Spinal cord (tissue), 10 donors: ENCODE data around the gene EXOSC2. TPM values are rescaled to one million over a fixed set of nuclear protein-coding genes. Genes with fewer than 3 reads are reported as not detected.

Experiments used
- DNase-seq, 6 donors: peaks; one replicate each; pipeline versions ENCODE4 v3.0.0 to v3.0.0-alpha.2; 2013 to 2015; ENCODE audit warnings: low spot score in 6 of 6, low read depth in 4 of 6
- H3K27ac ChIP-seq: one replicate; pipeline ENCODE4 v1.5.1; 2013; ENCODE audit warnings: low read depth, low read length, control low read depth
- H3K27me3 ChIP-seq: one replicate; pipeline ENCODE4 v1.6.1; 2013; ENCODE audit warnings: low read length; ENCODE audit not compliant: control insufficient read depth, insufficient read depth
- H3K36me3 ChIP-seq: one replicate; pipeline ENCODE4 v1.6.1; 2013; ENCODE audit warnings: low read length; ENCODE audit not compliant: control insufficient read depth, insufficient read depth
- H3K4me1 ChIP-seq: one replicate; pipeline ENCODE4 v1.6.1; 2013; ENCODE audit warnings: low read length; ENCODE audit not compliant: control insufficient read depth, insufficient read depth
- H3K4me3 ChIP-seq: one replicate; pipeline ENCODE4 v1.5.1; 2013; ENCODE audit warnings: low read depth, low read length, control low read depth
- H3K9me3 ChIP-seq: one replicate; pipeline ENCODE4 v1.6.1; 2013; ENCODE audit warnings: low read length; ENCODE audit not compliant: control insufficient read depth, insufficient read depth
- WGBS: methylation state at CpG from one replicate; pipeline ENCODE4 v1.1.5; 2013; ENCODE audit warnings: missing lambda C conversion rate; ENCODE audit not compliant: insufficient coverage; 5-methylcytosine and 5-hydroxymethylcytosine counted together
- polyA plus RNA-seq, 2 donors: library from polyadenylated mRNA; unstranded; fragments of 120-200 nt; gene quantifications; one replicate each; pipeline ENCODE4 v1.2.1, GENCODE V29; 2013; ENCODE audit not compliant: insufficient read length in 2 of 2
- small RNA-seq: library from RNA; depleted of rRNA; stranded (forward); fragments of <200 nt; gene quantifications from one replicate; pipeline ENCODE3, GENCODE V24; 2014; ENCODE audit warnings: low replicate concordance
- total RNA-seq, 2 donors: library from RNA; depleted of rRNA in 1 of 2; stranded (reverse); fragments of 120-200 nt in 1 of 2; fragments of >200 nt in 1 of 2; gene quantifications; one replicate each; pipeline versions ENCODE4 v1.2.3 to v1.2.4, GENCODE V29; 2013 to 2014
- donor health status: healthy.

The EXOSC2 gene
- total and polyA plus RNA-seq, 4 donors: 26.7 to 46.1 (median 32.4) TPM

DNA sequence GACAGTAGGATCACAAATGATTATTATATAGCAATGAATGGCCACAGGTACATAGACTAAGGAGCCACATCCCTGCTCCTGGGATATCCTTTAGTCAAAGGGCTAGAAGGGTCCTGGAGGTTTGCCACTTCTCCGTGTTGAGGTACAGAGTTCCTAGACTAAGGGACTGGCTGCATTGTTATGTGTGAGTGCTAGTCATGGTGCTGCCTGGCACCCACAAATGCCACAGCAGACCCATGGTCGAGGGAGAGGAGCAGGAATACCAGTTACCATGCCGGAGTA, 47.4 kb downstream of the EXOSC2 start:
- WGBS: 97% methylated on average over 3 of the region's 3 CpGs
- no peak for DNase-seq
- Histone ChIP-seq H3K9me3 (no peaks in the 10 kb centered on the region), H3K27me3 (no peaks in the 10 kb centered on the region), H3K4me1 (no peaks in the 10 kb centered on the region), H3K36me3 (no peaks in the 10 kb centered on the region), H3K27ac (no peak overlapping the region), H3K4me3 (no peak overlapping the region)

DNA sequence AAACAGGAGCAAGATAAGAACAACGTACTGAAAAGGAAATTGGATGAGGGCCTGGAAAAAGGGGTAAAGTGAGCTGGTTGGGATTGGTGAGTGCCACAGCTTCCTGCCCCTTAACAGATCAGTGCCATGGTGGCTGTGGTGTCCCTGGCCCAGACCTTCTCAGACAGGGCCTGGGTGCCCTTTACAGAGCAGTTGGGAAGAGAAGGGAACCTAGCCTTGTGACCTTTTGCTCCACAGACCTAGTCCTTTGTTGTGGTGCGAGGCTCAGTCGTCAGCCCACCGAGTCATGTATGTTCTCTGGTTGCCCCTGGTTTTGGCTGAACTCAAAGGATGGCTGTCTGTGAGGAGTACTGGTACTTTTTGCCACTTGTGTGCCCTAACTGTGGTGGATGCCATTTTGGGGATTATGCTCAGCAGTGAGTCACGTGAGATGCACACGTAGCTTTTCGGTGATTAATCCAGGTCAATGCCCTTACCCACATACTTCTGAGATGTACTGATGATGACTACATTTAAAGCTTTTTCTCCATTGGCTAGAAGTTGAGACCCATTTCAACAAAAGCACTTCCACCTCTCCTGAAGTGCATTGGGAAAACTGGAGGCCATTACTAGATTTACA, 48.4 kb downstream of the EXOSC2 start:
- Histone ChIP-seq H3K27ac (no peak overlapping the region), H3K4me1 (no peaks in the 10 kb centered on the region), H3K36me3 (no peaks in the 10 kb centered on the region), H3K4me3 (no peak overlapping the region), H3K9me3 (no peaks in the 10 kb centered on the region), H3K27me3 (no peaks in the 10 kb centered on the region)
- DNase-seq: no peak
- 94% methylated on average over 3 of the region's 7 CpGs for WGBS

DNA sequence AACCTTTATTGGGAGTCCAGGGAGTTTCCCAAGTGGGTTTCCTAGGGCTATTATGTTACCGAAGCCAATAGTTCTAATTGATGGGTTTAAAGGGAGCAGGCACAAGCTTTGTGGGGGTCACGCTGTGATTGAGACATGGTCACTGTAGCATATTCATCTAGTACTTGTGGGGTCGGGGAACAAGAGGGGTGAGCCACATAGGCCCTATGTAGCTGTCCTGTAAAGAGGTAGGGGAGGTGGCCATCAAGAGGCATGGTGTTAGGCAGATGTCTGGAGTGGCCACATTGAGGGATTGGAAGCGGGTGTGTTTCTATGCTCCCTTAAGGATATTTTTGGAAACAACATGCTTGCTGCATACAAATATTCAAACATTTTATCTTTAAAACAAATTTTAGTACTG, 50.1 kb downstream of the EXOSC2 start:
- WGBS: 73% methylated on average over 3 of the region's 4 CpGs
- H3K4me1 ChIP-seq: no peaks in the 10 kb centered on the region
- H3K4me3 ChIP-seq: no peak overlapping the region
- DNase-seq: no peak
- no peak overlapping the region for H3K27ac ChIP-seq
- H3K36me3 ChIP-seq: no peaks in the 10 kb centered on the region
- no peaks in the 10 kb centered on the region for H3K27me3 ChIP-seq
- no peaks in the 10 kb centered on the region for H3K9me3 ChIP-seq

DNA sequence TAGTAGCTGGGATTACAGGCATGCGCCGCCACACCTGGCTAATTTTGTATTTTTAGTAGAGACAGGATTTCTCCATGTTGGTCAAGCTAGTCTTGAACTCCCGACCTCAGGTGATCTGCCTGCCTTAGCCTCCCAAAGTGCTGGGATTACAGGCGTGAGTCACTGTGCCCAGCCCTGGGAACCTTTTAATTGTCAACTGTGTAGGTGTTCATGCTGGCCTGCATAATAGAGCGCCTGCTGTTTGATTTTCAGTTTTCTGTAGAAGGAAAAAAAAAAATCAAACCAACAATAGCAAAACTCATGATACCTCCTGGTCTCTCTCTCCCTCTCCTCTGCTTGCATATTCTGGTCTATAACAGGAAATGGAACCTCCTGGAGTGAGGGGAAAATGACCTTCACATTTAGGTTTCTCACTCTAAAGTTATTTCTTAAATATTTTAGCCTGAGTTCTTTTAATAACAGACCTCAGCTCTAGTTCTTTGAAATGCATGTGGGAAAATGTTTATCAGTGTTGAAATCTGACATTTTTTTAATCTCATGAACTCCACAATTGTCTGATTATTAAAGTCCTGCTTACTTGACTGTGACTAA, 51.7 kb downstream of the EXOSC2 start:
- Histone ChIP-seq H3K4me3 (no peak overlapping the region), H3K27me3 (no peaks in the 10 kb centered on the region), H3K27ac (no peak overlapping the region), H3K4me1 (no peaks in the 10 kb centered on the region), H3K9me3 (no peaks in the 10 kb centered on the region), H3K36me3 (no peaks in the 10 kb centered on the region)
- no peak for DNase-seq
- no CpG with 5 or more reads among the region's 5 CpGs for WGBS

DNA sequence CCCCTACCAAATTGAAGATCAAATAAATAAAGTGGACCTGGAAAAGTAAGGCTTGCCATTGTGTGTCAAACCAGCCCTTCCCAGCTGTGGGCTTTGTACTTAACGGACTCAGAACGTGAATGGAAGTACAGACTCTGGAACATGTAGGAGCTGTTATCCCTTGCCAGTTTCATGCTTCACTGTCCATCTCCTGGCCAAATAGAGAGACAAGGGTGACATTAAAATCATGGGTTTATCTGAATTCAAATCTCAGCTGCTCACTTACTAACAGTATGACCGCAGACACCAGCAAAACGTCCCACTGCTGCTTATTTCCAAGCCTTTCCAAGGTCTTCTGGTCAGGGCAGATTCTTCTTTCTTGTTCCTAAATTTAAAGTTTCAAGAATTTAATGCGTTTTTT, 52.2 kb downstream of the EXOSC2 start:
- no peak for DNase-seq
- Histone ChIP-seq H3K4me3 (no peak overlapping the region), H3K27me3 (no peaks in the 10 kb centered on the region), H3K27ac (no peak overlapping the region), H3K36me3 (no peaks in the 10 kb centered on the region), H3K9me3 (no peaks in the 10 kb centered on the region), H3K4me1 (no peaks in the 10 kb centered on the region)
- 18% methylated on average over 2 of the region's 5 CpGs for WGBS

DNA sequence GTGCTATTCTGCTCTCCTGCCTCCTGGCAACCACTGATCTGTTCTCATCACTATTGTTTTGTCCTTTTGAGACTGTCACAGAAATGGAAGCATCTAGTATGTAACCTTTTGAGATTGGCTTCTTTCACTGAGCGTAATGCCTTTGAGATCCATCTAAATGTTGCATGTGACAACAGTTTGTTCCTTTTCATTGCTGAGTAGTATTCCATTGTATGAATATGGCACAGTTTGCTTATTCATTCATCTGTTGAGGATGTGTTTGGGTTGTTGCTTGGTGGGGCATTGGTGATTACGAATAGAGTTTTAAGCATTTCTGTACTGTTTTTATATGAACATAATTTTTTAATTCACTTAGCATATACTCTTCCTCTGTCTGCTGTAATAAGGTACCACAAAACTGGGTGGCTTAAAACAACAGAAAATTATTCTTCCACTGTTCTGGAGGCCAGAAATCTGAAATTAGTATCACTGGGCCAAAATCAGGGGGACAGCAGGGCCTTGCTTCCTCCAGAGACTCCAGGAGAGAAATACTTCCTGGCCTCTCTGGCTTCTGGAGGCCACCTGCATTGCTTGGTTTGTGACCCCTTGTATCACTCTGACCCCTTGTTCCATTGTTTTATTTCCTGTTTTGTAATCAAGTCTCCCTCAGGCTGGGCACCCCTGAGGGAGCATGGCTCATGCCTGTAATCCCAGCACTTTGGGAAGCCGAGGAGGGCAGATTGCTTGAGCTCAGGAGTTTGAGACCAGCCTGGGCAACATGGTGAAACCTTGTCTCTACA, 53.0 kb downstream of the EXOSC2 start:
- Histone ChIP-seq H3K36me3 (no peaks in the 10 kb centered on the region), H3K27ac (no peak overlapping the region), H3K9me3 (no peaks in the 10 kb centered on the region), H3K4me1 (no peaks in the 10 kb centered on the region), H3K27me3 (no peaks in the 10 kb centered on the region), H3K4me3 (no peak overlapping the region)
- WGBS: 86% methylated on average over 2 of the region's 3 CpGs
- no peak for DNase-seq

DNA sequence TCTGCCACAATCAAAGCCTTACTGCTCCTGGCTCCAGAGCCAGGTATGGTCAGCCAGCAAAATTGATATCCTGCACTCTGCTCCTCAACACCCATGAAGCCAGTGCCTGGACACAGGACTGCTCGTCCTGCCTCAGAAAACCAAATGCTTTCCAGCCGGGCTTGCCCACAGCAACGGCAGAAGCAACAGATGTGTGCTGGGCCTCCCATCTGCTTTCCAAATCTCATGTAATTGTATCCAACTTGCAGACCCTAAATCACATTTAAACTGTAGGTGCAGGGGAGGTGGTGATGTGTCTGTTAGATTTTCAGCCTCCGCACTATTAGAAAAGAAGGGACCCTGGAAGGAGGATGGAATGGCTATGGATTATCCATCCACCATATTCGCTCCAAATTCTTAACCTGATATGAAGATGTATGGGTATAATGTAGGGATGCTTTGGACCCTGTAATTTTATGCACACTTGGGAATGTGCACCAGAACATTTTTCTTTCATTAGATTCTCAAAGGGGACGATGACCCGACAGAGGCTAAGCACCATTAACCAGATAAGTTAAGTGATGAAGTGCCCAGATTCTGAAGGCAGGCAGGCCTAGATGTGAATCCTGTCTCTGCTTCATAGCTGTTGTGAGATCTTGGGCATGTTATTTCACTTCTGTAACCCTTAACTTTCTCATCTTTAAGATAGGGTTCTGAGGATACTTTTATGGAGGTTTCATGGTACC, 58.2 kb downstream of the EXOSC2 start:
- H3K4me3 ChIP-seq: no peak overlapping the region
- H3K27me3 ChIP-seq: no peaks in the 10 kb centered on the region
- no peaks in the 10 kb centered on the region for H3K9me3 ChIP-seq
- no peak overlapping the region for H3K27ac ChIP-seq
- WGBS: 60% methylated on average over 1 of the region's 7 CpGs
- peaks cover 6% of the 10 kb centered on the region for H3K4me1 ChIP-seq
- no peak for DNase-seq
- H3K36me3 ChIP-seq: no peaks in the 10 kb centered on the region

Small RNAs within 50 kb of the gene (small RNA-seq; reads per million reads assigned to genes)
- not detected for gene AL359092.1

Other genes starting within 250 kb of the EXOSC2 start
- gene ASS1, start 248.8 kb upstream of the EXOSC2 start, total RNA-seq: 100 to 1,000 TPM in 1 of 2 donors, 10 to 100 TPM in 1; 61.1 to 234 TPM
- gene ASS1, start 248.8 kb upstream of the EXOSC2 start, polyA plus RNA-seq: 10 to 100 TPM; 40.2 to 64.7 TPM
- 10 to 100 TPM; 47.6 to 53.0 TPM for gene FUBP3, start 114.2 kb upstream of the EXOSC2 start, total RNA-seq
- gene FUBP3, start 114.2 kb upstream of the EXOSC2 start, polyA plus RNA-seq: 100 to 1,000 TPM in 1 of 2 donors, 10 to 100 TPM in 1; 91.8 to 102 TPM
- 1 to 10 TPM in 1 of 2 donors, under 1 TPM in 1; 0.11 to 2.4 TPM for gene PRDM12, start 29.2 kb upstream of the EXOSC2 start, total RNA-seq
- under 1 TPM; 0.60 to 0.78 TPM for gene PRDM12, start 29.2 kb upstream of the EXOSC2 start, polyA plus RNA-seq
- 10 to 100 TPM; 36.6 to 59.4 TPM for gene ABL1, start 141.5 kb downstream of the EXOSC2 start, total RNA-seq
- gene ABL1, start 141.5 kb downstream of the EXOSC2 start, polyA plus RNA-seq: 10 to 100 TPM; 67.7 to 72.7 TPM
- not detected for gene QRFP, start 203.0 kb downstream of the EXOSC2 start, total RNA-seq
- under 1 TPM; 0.51 to 0.54 TPM for gene QRFP, start 203.0 kb downstream of the EXOSC2 start, polyA plus RNA-seq
- 1 to 10 TPM; 1.2 to 1.4 TPM for gene FIBCD1, start 245.5 kb downstream of the EXOSC2 start, total RNA-seq
- gene FIBCD1, start 245.5 kb downstream of the EXOSC2 start, polyA plus RNA-seq: 1 to 10 TPM; 8.1 to 8.2 TPM